HG03196 (cell line): ENCODE data around the gene MB.
"Not testable (repeated sequence)": the region's sequence is repeated elsewhere in the genome, so short reads cannot be mapped to it uniquely, and the experiment has no call there.

ENCODE experiments used
- ATAC-seq: cut with Tn5 transposase; IDR thresholded peaks from one replicate; pipeline ENCODE4 v1.9.1; 2021; ENCODE audit not compliant: unreplicated experiment

MB gene

GRCh38 chr22:35638001-35638400 is 20.9 kb upstream of the MB start:
- no peak for ATAC-seq

GRCh38 chr22:35637254-35637653 is 20.1 kb upstream of the MB start:
- no peak for ATAC-seq

- ATAC-seq: no peak
These were observed 17.9 kb upstream of the MB start for GRCh38 chr22:35634943-35635540.

- no peak for ATAC-seq
These were observed 16.9 kb upstream of the MB start for GRCh38 chr22:35634015-35634414.

- ATAC-seq: no peak
These were observed 16.4 kb upstream of the MB start for GRCh38 chr22:35633520-35633919.

- no peak for ATAC-seq
These were observed 15.8 kb upstream of the MB start for GRCh38 chr22:35632935-35633334.

GRCh38 chr22:35631597-35631996 is 14.5 kb upstream of the MB start:
- ATAC-seq: no peak

- ATAC-seq: no peak
These were observed 13.8 kb upstream of the MB start for GRCh38 chr22:35630891-35631290.

- no peak for ATAC-seq
These were observed 13.3 kb upstream of the MB start for GRCh38 chr22:35630387-35630793.

GRCh38 chr22:35629406-35630216 is 12.5 kb upstream of the MB start:
- no peak for ATAC-seq

GRCh38 chr22:35628732-35629131 is 11.6 kb upstream of the MB start:
- ATAC-seq: no peak

- ATAC-seq: no peak
These were observed 10.3 kb upstream of the MB start for GRCh38 chr22:35627267-35628041.

GRCh38 chr22:35625763-35626432 is 8.8 kb upstream of the MB start:
- no peak for ATAC-seq

GRCh38 chr22:35624547-35624946 is 7.4 kb upstream of the MB start:
- ATAC-seq: no peak

- not testable (repeated sequence) for ATAC-seq
These were observed 6.8 kb upstream of the MB start for GRCh38 chr22:35623885-35624284.

GRCh38 chr22:35622191-35622913 is 5.2 kb upstream of the MB start:
- ATAC-seq: no peak

- ATAC-seq: no peak
These were observed 4.3 kb upstream of the MB start for GRCh38 chr22:35621451-35621850.

- no peak for ATAC-seq
These were observed 3.6 kb upstream of the MB start for GRCh38 chr22:35620624-35621251.

GRCh38 chr22:35619336-35620094 is 2.4 kb upstream of the MB start:
- ATAC-seq: no peak
